ENCODE data around the gene CFAP61.

- no peak for TF ChIP-seq CTCF (IDR thresholded peaks at IDR 0.05)
- no peak for TF ChIP-seq POLR2A (IDR thresholded peaks at IDR 0.05)
Measured at GRCh38 chr20:20366551-20366875, 314.2 kb downstream of the CFAP61 start.
